ENCODE data around the gene RDH11.

RDH11 gene

DNA sequence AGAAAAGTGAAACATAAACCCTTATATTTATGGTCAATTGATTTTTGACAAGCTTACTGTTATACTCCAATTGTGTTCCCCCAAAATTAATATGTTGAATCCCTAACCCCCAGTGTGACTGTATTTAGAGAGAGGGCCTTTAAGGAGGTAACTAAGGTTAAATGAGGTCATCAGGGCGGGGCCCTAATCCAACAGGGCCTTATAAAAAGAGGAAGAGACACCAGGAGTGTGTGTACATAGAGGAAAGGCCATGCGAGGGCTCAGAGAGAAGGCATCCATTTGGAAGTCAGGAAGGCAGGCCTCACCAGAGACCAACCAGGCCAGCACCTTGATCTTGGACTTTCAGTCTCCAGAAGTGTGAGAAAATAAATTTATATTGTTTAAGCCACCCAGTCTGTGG is 14.6 kb downstream of the RDH11 start:
- TF ChIP-seq, protein P1, sequence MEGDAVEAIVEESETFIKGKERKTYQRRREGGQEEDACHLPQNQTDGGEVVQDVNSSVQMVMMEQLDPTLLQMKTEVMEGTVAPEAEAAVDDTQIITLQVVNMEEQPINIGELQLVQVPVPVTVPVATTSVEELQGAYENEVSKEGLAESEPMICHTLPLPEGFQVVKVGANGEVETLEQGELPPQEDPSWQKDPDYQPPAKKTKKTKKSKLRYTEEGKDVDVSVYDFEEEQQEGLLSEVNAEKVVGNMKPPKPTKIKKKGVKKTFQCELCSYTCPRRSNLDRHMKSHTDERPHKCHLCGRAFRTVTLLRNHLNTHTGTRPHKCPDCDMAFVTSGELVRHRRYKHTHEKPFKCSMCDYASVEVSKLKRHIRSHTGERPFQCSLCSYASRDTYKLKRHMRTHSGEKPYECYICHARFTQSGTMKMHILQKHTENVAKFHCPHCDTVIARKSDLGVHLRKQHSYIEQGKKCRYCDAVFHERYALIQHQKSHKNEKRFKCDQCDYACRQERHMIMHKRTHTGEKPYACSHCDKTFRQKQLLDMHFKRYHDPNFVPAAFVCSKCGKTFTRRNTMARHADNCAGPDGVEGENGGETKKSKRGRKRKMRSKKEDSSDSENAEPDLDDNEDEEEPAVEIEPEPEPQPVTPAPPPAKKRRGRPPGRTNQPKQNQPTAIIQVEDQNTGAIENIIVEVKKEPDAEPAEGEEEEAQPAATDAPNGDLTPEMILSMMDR (conservative IDR thresholded peaks at IDR 0.05; ENCODE audit: low read depth, low read length): no peak
- no peak for DNase-seq (ENCODE audit: low read depth)
- no peak overlapping the region for H3K4me3 ChIP-seq (ENCODE audit: low read length)

DNA sequence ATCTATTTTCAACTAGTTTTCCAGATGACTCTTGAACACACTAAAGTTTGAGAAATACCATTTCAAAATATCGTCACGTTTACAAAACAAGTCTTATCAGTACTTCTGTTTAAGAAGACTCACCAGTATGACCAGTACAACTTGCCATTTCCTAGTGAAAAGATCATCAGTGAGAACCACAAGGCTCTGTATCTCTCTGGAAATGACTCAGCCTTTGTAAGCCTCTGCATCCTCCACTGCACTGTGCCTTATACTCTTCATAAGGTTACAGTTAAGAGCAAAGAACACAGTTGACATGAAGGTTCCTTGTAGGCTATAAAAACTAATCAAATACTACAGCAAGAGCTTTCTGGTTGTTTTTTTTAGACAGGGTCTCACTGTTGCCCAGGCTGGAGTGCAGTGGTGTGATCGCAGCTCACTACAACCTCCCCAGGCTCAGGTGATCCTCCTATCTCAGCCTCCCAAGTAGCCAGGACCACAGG is 15.4 kb downstream of the RDH11 start:
- no peak overlapping the region for H3K4me3 ChIP-seq (ENCODE audit: low read length)
- TF ChIP-seq, protein P1 (conservative IDR thresholded peaks at IDR 0.05; ENCODE audit: low read depth, low read length): no peak
- DNase-seq (ENCODE audit: low read depth): no peak

GRCh38 chr14:67679006-67679405 is 16.6 kb downstream of the RDH11 start:
- TF ChIP-seq, protein P1 (conservative IDR thresholded peaks at IDR 0.05; ENCODE audit: low read depth, low read length): no peak
- DNase-seq (ENCODE audit: low read depth): no peak

DNA sequence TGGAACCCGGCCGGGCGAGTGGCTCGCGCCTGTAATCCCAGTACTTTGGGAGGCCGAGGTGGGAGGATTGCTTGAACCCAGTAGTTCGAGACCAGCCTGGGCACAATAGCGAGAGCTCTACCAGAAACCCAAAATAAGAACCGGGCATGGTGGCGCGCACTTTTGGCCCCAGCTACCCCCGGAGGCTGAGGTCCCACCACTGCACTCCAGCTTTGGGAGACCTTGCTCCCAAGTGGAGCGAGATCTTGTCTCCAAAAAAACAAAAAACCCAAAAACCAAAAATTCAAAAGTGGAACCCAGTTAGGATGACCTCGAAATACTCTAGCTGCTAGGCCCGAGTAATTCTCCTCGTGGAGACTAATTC is 20.4 kb downstream of the RDH11 start:
- TF ChIP-seq, protein P1 (conservative IDR thresholded peaks at IDR 0.05; ENCODE audit: low read depth, low read length): no peak
- no peak for DNase-seq (ENCODE audit: low read depth)
- H3K4me3 ChIP-seq (ENCODE audit: low read length): peak overlapping the region; percentile 70

More at GRCh38 chr14:67679006-67679405, 16.6 kb downstream of the RDH11 start:
- H3K4me3 ChIP-seq (ENCODE audit: low read length): no peak overlapping the region

- TF ChIP-seq, protein P1 (conservative IDR thresholded peaks at IDR 0.05; ENCODE audit: low read depth, low read length): peak; percentile 34
- DNase-seq (ENCODE audit: low read depth): no peak
- peak within 1 kb of the TSS; percentile 70 for H3K4me3 ChIP-seq (ENCODE audit: low read length)
Measured at GRCh38 chr14:67674480-67675218, 20.9 kb downstream of the RDH11 start, which contains the start of gene VTI1B. VTI1B (minus strand) TSS chr14:67674632; CDS start chr14:67674489, 143 bp downstream.

- H3K4me3 ChIP-seq (ENCODE audit: low read length): peak overlapping the region; percentile 70
- DNase-seq (ENCODE audit: low read depth): no peak
- TF ChIP-seq, protein P1 (conservative IDR thresholded peaks at IDR 0.05; ENCODE audit: low read depth, low read length): peak; percentile 34
Measured at GRCh38 chr14:67674139-67674479, 21.5 kb downstream of the RDH11 start.

DNA sequence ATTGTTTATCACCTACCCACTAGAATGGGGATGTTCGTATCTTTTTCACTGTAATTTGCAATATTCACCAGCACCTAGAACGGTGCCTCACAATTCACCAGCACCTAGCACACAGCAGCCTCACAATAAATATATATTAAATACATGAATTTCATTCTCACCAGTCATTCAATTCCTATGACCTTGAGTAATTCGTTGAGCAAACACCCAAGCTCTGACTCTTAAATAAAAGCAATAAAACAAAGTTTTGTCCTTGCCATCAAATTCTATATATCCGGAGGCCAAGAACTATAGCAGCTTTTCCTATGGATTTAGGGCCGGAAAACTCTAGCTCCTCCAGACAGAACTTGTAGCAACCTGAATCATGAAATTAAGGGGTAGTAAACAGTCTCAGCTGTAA is 22.1 kb downstream of the RDH11 start:
- peak overlapping the region; percentile 70 for H3K4me3 ChIP-seq (ENCODE audit: low read length)
- TF ChIP-seq, protein P1 (conservative IDR thresholded peaks at IDR 0.05; ENCODE audit: low read depth, low read length): no peak
- no peak for DNase-seq (ENCODE audit: low read depth)
